Measurements from ENCODE around the gene KCNJ16.

KCNJ16 gene

DNA sequence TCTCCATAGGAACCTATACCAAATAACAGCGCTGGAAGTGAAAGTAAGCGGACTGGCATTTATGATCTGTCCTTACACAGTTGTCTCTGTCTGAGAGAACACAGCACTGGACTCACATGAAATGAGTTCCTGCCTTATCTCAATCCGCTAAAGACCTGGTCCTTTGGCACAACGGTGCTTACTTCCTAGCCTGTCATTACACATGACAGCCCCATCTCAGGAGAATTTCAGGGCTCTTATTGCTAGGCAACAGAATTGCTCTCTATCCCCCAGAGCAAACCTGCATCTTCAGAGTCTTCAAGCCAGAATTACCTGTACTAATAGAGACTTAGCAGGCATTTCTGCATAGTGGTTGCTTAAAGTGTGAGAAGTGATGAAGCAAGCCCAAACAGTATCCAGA is 98.7 kb downstream of the KCNJ16 start:
- no peak overlapping the region for H3K4me3 ChIP-seq (ENCODE audit: low read length)
- H3K27ac ChIP-seq (ENCODE audit: low read depth, low read length), result no peak overlapping the region
- peaks cover 9% of the 10 kb centered on the region for H3K4me1 ChIP-seq (ENCODE audit: control insufficient read depth, low read length)

GRCh38 chr17:70181376-70181775 is 106.4 kb downstream of the KCNJ16 start:
- H3K4me1 ChIP-seq (ENCODE audit: control insufficient read depth, low read length), result no peaks in the 10 kb centered on the region
- H3K9me2 ChIP-seq (replicated peaks; ENCODE audit: control insufficient read depth, low read length), result no peaks in the 10 kb centered on the region
- H3K27me3 ChIP-seq (ENCODE audit: control insufficient read depth, low read length), result no peaks in the 10 kb centered on the region
- H3K36me3 ChIP-seq (ENCODE audit: control insufficient read depth, low read length), result no peaks in the 10 kb centered on the region
- no peak overlapping the region for H3K27ac ChIP-seq (ENCODE audit: low read depth, low read length)
- TF ChIP-seq, protein P1, sequence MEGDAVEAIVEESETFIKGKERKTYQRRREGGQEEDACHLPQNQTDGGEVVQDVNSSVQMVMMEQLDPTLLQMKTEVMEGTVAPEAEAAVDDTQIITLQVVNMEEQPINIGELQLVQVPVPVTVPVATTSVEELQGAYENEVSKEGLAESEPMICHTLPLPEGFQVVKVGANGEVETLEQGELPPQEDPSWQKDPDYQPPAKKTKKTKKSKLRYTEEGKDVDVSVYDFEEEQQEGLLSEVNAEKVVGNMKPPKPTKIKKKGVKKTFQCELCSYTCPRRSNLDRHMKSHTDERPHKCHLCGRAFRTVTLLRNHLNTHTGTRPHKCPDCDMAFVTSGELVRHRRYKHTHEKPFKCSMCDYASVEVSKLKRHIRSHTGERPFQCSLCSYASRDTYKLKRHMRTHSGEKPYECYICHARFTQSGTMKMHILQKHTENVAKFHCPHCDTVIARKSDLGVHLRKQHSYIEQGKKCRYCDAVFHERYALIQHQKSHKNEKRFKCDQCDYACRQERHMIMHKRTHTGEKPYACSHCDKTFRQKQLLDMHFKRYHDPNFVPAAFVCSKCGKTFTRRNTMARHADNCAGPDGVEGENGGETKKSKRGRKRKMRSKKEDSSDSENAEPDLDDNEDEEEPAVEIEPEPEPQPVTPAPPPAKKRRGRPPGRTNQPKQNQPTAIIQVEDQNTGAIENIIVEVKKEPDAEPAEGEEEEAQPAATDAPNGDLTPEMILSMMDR (IDR thresholded peaks at IDR 0.05; ENCODE audit: low read depth, low read length, poor library complexity, severe bottlenecking), result no peak
- no peak for TF ChIP-seq EZH2phosphoT487 (IDR thresholded peaks at IDR 0.05; ENCODE audit: borderline replicate concordance, low read length)
- no peaks in the 10 kb centered on the region for H3K79me2 ChIP-seq (ENCODE audit: control insufficient read depth, low read length)
- H3K4me3 ChIP-seq (ENCODE audit: low read length), result no peak overlapping the region
- H3K4me2 ChIP-seq (ENCODE audit: low read length), result no peak overlapping the region
- H3K9me3 ChIP-seq (ENCODE audit: control insufficient read depth, insufficient read depth, low read length), result no peaks in the 10 kb centered on the region
- H3F3A ChIP-seq (ENCODE audit: control insufficient read depth, insufficient read depth), result no peaks in the 10 kb centered on the region
- no peaks in the 10 kb centered on the region for H4K20me1 ChIP-seq (ENCODE audit: control insufficient read depth, insufficient read depth, low read depth, low read length)

More for the DNA sequence above, 98.7 kb downstream of the KCNJ16 start:
- H3K36me3 ChIP-seq (ENCODE audit: control insufficient read depth, low read length), result no peaks in the 10 kb centered on the region
- H3K9me2 ChIP-seq (replicated peaks; ENCODE audit: control insufficient read depth, low read length), result no peaks in the 10 kb centered on the region
- H3K79me2 ChIP-seq (ENCODE audit: control insufficient read depth, low read length), result no peaks in the 10 kb centered on the region
- no peaks in the 10 kb centered on the region for H3K9me3 ChIP-seq (ENCODE audit: control insufficient read depth, insufficient read depth, low read length)
- peaks cover 27% of the 10 kb centered on the region for H3K27me3 ChIP-seq (ENCODE audit: control insufficient read depth, low read length)
- no peaks in the 10 kb centered on the region for H3F3A ChIP-seq (ENCODE audit: control insufficient read depth, insufficient read depth)
- no peaks in the 10 kb centered on the region for H4K20me1 ChIP-seq (ENCODE audit: control insufficient read depth, insufficient read depth, low read depth, low read length)
- H3K4me2 ChIP-seq (ENCODE audit: low read length), result no peak overlapping the region
- no peak for TF ChIP-seq EZH2phosphoT487 (IDR thresholded peaks at IDR 0.05; ENCODE audit: borderline replicate concordance, low read length)
- TF ChIP-seq, protein P1 (IDR thresholded peaks at IDR 0.05; ENCODE audit: low read depth, low read length, poor library complexity, severe bottlenecking), result no peak

DNA sequence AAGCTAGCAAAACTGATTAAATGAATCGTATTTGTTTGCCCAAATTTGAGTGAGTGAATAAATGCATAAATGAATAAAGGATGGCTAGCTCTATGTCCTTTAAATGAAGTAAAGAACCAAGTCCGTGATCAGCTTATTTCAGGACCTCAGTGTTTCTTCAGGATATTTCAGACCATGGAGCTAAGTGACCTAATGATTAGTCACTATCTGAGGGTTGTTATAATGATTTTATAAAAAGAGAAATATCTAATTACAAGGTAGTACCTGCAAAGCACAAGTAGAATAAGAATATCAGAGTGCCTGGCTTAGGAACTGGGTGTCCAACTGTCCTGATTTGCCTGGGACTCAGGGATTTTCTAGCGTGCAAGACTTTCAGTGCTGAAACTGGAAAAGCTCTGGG is 106.8 kb downstream of the KCNJ16 start:
- Histone ChIP-seq H3K79me2 (ENCODE audit: control insufficient read depth, low read length) (no peaks in the 10 kb centered on the region), H3K27me3 (ENCODE audit: control insufficient read depth, low read length) (no peaks in the 10 kb centered on the region), H4K20me1 (ENCODE audit: control insufficient read depth, insufficient read depth, low read depth, low read length) (no peaks in the 10 kb centered on the region), H3K4me1 (ENCODE audit: control insufficient read depth, low read length) (no peaks in the 10 kb centered on the region), H3K4me3 (ENCODE audit: low read length) (no peak overlapping the region), H3K9me2 (replicated peaks; ENCODE audit: control insufficient read depth, low read length) (no peaks in the 10 kb centered on the region), H3K27ac (ENCODE audit: low read depth, low read length) (no peak overlapping the region), H3F3A (ENCODE audit: control insufficient read depth, insufficient read depth) (no peaks in the 10 kb centered on the region), H3K9me3 (ENCODE audit: control insufficient read depth, insufficient read depth, low read length) (no peaks in the 10 kb centered on the region), H3K36me3 (ENCODE audit: control insufficient read depth, low read length) (no peaks in the 10 kb centered on the region), H3K4me2 (ENCODE audit: low read length) (no peak overlapping the region)
- no peak for TF ChIP-seq EZH2phosphoT487 (IDR thresholded peaks at IDR 0.05; ENCODE audit: borderline replicate concordance, low read length)
- TF ChIP-seq, protein P1 (IDR thresholded peaks at IDR 0.05; ENCODE audit: low read depth, low read length, poor library complexity, severe bottlenecking), result no peak
